Cardiac muscle cell (in vitro differentiated cells and primary cell): ENCODE measurements around the gene IP6K3. TPM values are rescaled to one million over a fixed set of nuclear protein-coding genes. Genes with fewer than 3 reads are reported as not detected.
A peak's percentile ranks its signal among the peaks of the same experiment; 100 is the strongest.

Source experiments
- DNase-seq, 2 donors: peaks; one replicate each; pipeline versions ENCODE4 v3.0.0 to v3.0.0-alpha.2; 2010 to 2017; ENCODE audit warnings: low read depth in 1 of 2, low spot score in 1 of 2
- H3K27ac ChIP-seq: fragments of 200-600 bp; sonication (generic); 2 replicates; pipeline ENCODE4 v1.5.1; 2016
- H3K27me3 ChIP-seq: fragments of 200-600 bp; sonication (generic); 2 replicates; pipeline ENCODE4 v1.6.0; 2016; ENCODE audit warnings: control low read depth
- H3K36me3 ChIP-seq: fragments of 200-600 bp; sonication (generic); 2 replicates; pipeline ENCODE4 v1.5.1; 2016; ENCODE audit warnings: control low read depth
- H3K4me1 ChIP-seq: fragments of 200-600 bp; sonication (generic); 2 replicates; pipeline ENCODE4 v1.8.1; 2017; ENCODE audit warnings: low read depth, mild to moderate bottlenecking, mixed run types
- H3K4me3 ChIP-seq: fragments of 200-600 bp; sonication (generic); 2 replicates; pipeline ENCODE4 v1.5.1; 2016; ENCODE audit warnings: mild to moderate bottlenecking
- H3K9me3 ChIP-seq: fragments of 200-600 bp; sonication (generic); 2 replicates; pipeline ENCODE4 v1.5.1; 2017; ENCODE audit warnings: low read depth, mild to moderate bottlenecking, control low read depth
- CTCF ChIP-seq: IDR thresholded peaks from 2 replicates; pipeline ENCODE4 v1.5.1; 2012; ENCODE audit warnings: low read depth, mild to moderate bottlenecking, low read length
- polyA plus RNA-seq: library from polyadenylated mRNA; unstranded; fragments of >200 nt; fragmentation: Nextera tagmentation; extraction: Ambion mirVana; gene quantifications from 2 replicates; pipeline ENCODE4 v1.2.1, GENCODE V29; 2016
- total RNA-seq: library from RNA; depleted of rRNA; stranded (reverse); fragments of >200 nt; gene quantifications from 2 replicates; pipeline ENCODE4 v1.2.3, GENCODE V29; 2016

The IP6K3 gene
- total and polyA plus RNA-seq, 2 experiments from 2014 or later: 2.9 to 5.0 TPM

DNA sequence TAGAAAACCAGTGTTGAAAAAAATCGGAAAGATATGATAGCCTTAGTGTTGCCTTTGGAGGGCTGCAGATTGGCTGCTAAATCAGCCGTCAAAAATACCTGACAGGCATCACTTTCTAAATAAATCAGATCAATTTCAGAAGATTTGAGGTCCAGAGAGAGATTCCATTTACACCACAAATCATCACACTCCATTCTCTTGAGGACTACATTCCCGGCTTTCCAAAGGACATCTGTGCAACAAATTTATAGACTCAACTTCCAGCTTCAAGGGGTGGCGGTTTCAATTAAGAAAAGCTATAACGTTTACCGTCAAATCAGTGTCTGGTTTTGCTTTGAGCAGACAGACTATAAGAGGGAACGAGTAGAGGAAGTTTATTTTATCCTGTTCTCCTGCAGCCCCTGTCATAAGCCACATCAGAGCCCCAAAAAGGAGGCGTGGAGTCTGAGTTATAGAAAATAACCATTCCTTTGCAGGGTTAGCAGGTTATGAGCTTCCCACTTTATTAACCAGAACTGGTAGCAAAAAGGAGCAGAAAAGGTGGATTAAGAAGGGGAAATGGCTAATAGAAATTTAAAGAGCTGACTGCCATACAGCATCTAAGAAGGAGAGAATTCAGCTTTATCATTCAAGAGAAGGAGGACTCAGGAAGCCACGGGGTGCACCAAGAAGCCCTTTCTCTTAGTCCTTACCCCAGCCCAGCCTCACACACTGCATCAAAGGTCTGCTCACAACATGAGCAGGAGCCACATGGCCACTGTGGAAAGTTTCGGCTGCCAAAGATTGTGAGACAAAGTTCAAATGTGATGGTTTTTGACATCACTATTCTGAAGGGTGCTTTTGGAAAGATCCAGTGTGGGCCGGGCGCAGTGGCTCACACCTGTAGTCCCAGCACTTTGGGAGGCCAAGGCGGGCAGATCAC is 22.3 kb downstream of the IP6K3 start:
- no peak overlapping the region for H3K27ac ChIP-seq
- peaks cover 18% of the 10 kb centered on the region for H3K4me1 ChIP-seq
- H3K9me3 ChIP-seq: no peaks in the 10 kb centered on the region
- TF ChIP-seq CTCF: no peak
- DNase-seq: no peak
- H3K4me3 ChIP-seq: no peak overlapping the region
- no peaks in the 10 kb centered on the region for H3K36me3 ChIP-seq
- H3K27me3 ChIP-seq: no peaks in the 10 kb centered on the region

DNA sequence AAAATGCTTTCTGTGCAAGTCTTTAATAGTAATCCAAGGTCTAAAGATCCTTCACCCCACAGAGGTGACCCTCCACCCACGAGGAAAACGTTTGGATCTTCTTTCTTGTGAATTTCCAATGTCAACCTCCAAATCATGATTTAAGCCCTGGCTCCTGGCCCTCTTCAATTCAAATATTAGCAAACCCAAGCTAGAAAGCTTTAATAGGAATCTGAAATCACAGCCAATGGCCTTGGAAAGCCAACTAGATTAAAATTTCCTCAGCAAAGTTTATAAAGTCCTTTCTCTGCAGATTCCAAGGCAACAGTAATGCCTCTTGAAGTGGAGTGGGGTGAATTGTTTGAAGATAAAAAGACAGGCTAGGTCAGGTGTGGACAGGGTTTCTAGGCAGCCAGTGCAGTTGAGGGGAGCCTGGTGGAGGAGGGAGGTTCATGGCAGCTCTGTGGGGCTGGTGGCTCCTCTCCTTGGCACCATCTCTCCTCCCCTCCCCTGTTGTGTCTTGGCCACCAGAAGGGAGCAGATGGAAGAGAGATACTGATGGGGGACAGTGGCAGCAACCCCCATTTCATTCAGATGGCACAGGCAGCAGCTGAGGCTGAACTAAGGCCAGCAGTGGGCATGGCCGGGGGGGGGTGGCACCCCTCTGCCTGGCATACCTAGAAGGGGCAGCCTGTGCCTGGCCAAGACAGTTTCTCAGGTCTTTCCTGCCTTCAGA is 23.2 kb downstream of the IP6K3 start:
- H3K9me3 ChIP-seq: no peaks in the 10 kb centered on the region
- H3K27ac ChIP-seq: no peak overlapping the region
- peak in 1 of 2 donors; percentile 36 for DNase-seq
- H3K27me3 ChIP-seq: no peaks in the 10 kb centered on the region
- H3K4me1 ChIP-seq: peaks cover 18% of the 10 kb centered on the region
- H3K4me3 ChIP-seq: no peak overlapping the region
- TF ChIP-seq CTCF: no peak
- H3K36me3 ChIP-seq: no peaks in the 10 kb centered on the region

GRCh38 chr6:33722103-33722623 is 24.5 kb downstream of the IP6K3 start:
- H3K4me3 ChIP-seq: no peak overlapping the region
- H3K36me3 ChIP-seq: no peaks in the 10 kb centered on the region
- H3K27ac ChIP-seq: no peak overlapping the region
- no peak for TF ChIP-seq CTCF
- no peaks in the 10 kb centered on the region for H3K27me3 ChIP-seq
- no peaks in the 10 kb centered on the region for H3K9me3 ChIP-seq
- no peak for DNase-seq
- peaks cover 18% of the 10 kb centered on the region for H3K4me1 ChIP-seq

DNA sequence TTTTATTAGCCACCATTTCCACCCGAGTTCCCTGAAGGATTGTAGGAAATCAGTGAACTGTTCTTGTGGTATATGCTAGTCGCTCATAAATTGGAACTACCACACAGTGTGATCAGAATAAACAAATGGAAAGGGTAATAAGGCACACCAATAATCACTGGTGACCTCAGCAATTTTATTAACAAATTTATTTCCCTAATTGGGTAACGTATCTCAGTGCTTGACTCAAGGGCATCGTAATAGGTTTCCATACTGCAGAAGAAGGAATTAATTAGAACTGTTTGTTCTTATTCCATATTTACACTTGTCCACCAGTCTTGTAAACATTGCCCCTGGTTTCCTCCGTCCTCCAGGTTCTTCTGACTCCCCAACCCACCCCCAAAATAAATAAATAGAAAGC is 25.2 kb downstream of the IP6K3 start:
- Histone ChIP-seq H3K4me1 (peaks cover 18% of the 10 kb centered on the region), H3K9me3 (no peaks in the 10 kb centered on the region), H3K4me3 (no peak overlapping the region), H3K36me3 (no peaks in the 10 kb centered on the region), H3K27me3 (no peaks in the 10 kb centered on the region), H3K27ac (no peak overlapping the region)
- no peak for TF ChIP-seq CTCF
- DNase-seq: no peak

- Histone ChIP-seq H3K36me3 (no peaks in the 10 kb centered on the region), H3K27ac (no peak overlapping the region), H3K4me1 (peaks cover 18% of the 10 kb centered on the region), H3K27me3 (no peaks in the 10 kb centered on the region), H3K4me3 (no peak overlapping the region), H3K9me3 (no peaks in the 10 kb centered on the region)
- no peak for TF ChIP-seq CTCF
- DNase-seq: no peak
Measured at GRCh38 chr6:33720998-33721397, 25.7 kb downstream of the IP6K3 start.
